ENCODE results near the gene CEACAM19.
"Not testable (repeated sequence)": the region's sequence is repeated elsewhere in the genome, so short reads cannot be mapped to it uniquely, and the experiment has no call there.

The CEACAM19 gene

GRCh38 chr19:44663996-44664395 lies 7.3 kb upstream of the CEACAM19 start:
- Histone ChIP-seq H3K4me1 (ENCODE audit: control insufficient read depth, insufficient read depth, low read length) (no peaks in the 10 kb centered on the region), H3K27me3 (ENCODE audit: control insufficient read depth, insufficient read depth, low read length) (no peaks in the 10 kb centered on the region), H3K4me3 (ENCODE audit: low read depth, low read length) (no peak overlapping the region), H3K9me3 (ENCODE audit: control insufficient read depth, insufficient read depth, low read length) (no peaks in the 10 kb centered on the region), H3K36me3 (ENCODE audit: control insufficient read depth, insufficient read depth, low read length) (peaks cover 24% of the 10 kb centered on the region), H3K9ac (ENCODE audit: low read depth, low read length) (no peak overlapping the region)

- Histone ChIP-seq H3K9ac (ENCODE audit: low read depth, low read length) (no peak overlapping the region), H3K9me3 (ENCODE audit: control insufficient read depth, insufficient read depth, low read length) (no peaks in the 10 kb centered on the region), H3K4me1 (ENCODE audit: control insufficient read depth, insufficient read depth, low read length) (no peaks in the 10 kb centered on the region), H3K36me3 (ENCODE audit: control insufficient read depth, insufficient read depth, low read length) (peaks cover 15% of the 10 kb centered on the region), H3K27me3 (ENCODE audit: control insufficient read depth, insufficient read depth, low read length) (no peaks in the 10 kb centered on the region), H3K4me3 (ENCODE audit: low read depth, low read length) (no peak overlapping the region)
Observed at GRCh38 chr19:44664976-44665375, 6.3 kb upstream of the CEACAM19 start.

GRCh38 chr19:44666852-44667556 lies 4.3 kb upstream of the CEACAM19 start:
- peaks cover 9% of the 10 kb centered on the region for H3K36me3 ChIP-seq (ENCODE audit: control insufficient read depth, insufficient read depth, low read length)
- no peaks in the 10 kb centered on the region for H3K27me3 ChIP-seq (ENCODE audit: control insufficient read depth, insufficient read depth, low read length)
- no peak overlapping the region for H3K4me3 ChIP-seq (ENCODE audit: low read depth, low read length)
- H3K4me1 ChIP-seq (ENCODE audit: control insufficient read depth, insufficient read depth, low read length): no peaks in the 10 kb centered on the region
- no peak overlapping the region for H3K9ac ChIP-seq (ENCODE audit: low read depth, low read length)
- H3K9me3 ChIP-seq (ENCODE audit: control insufficient read depth, insufficient read depth, low read length): no peaks in the 10 kb centered on the region

GRCh38 chr19:44668985-44669764 lies 2.1 kb upstream of the CEACAM19 start:
- H3K27me3 ChIP-seq (ENCODE audit: control insufficient read depth, insufficient read depth, low read length): no peaks in the 10 kb centered on the region
- no peaks in the 10 kb centered on the region for H3K36me3 ChIP-seq (ENCODE audit: control insufficient read depth, insufficient read depth, low read length)
- H3K4me3 ChIP-seq (ENCODE audit: low read depth, low read length): no peak overlapping the region
- no peak overlapping the region for H3K9ac ChIP-seq (ENCODE audit: low read depth, low read length)
- no peaks in the 10 kb centered on the region for H3K4me1 ChIP-seq (ENCODE audit: control insufficient read depth, insufficient read depth, low read length)
- H3K9me3 ChIP-seq (ENCODE audit: control insufficient read depth, insufficient read depth, low read length): no peaks in the 10 kb centered on the region

GRCh38 chr19:44670027-44670426 lies 1.3 kb upstream of the CEACAM19 start:
- H3K4me3 ChIP-seq (ENCODE audit: low read depth, low read length); H3K9me3 ChIP-seq (ENCODE audit: control insufficient read depth, insufficient read depth, low read length); H3K36me3 ChIP-seq (ENCODE audit: control insufficient read depth, insufficient read depth, low read length); H3K27me3 ChIP-seq (ENCODE audit: control insufficient read depth, insufficient read depth, low read length); H3K4me1 ChIP-seq (ENCODE audit: control insufficient read depth, insufficient read depth, low read length); H3K9ac ChIP-seq (ENCODE audit: low read depth, low read length): not testable (repeated sequence)

- H3K9ac ChIP-seq (ENCODE audit: low read depth, low read length): no peak overlapping the region
- no peaks in the 10 kb centered on the region for H3K4me1 ChIP-seq (ENCODE audit: control insufficient read depth, insufficient read depth, low read length)
- no peaks in the 10 kb centered on the region for H3K27me3 ChIP-seq (ENCODE audit: control insufficient read depth, insufficient read depth, low read length)
- no peaks in the 10 kb centered on the region for H3K36me3 ChIP-seq (ENCODE audit: control insufficient read depth, insufficient read depth, low read length)
- H3K4me3 ChIP-seq (ENCODE audit: low read depth, low read length): no peak overlapping the region
- H3K9me3 ChIP-seq (ENCODE audit: control insufficient read depth, insufficient read depth, low read length): no peaks in the 10 kb centered on the region
Observed at GRCh38 chr19:44672226-44672625, 944 bp downstream of the CEACAM19 start.

GRCh38 chr19:44673510-44673909 lies 2.2 kb downstream of the CEACAM19 start:
- Histone ChIP-seq H3K4me3 (ENCODE audit: low read depth, low read length) (no peak overlapping the region), H3K27me3 (ENCODE audit: control insufficient read depth, insufficient read depth, low read length) (no peaks in the 10 kb centered on the region), H3K4me1 (ENCODE audit: control insufficient read depth, insufficient read depth, low read length) (no peaks in the 10 kb centered on the region), H3K9me3 (ENCODE audit: control insufficient read depth, insufficient read depth, low read length) (no peaks in the 10 kb centered on the region), H3K36me3 (ENCODE audit: control insufficient read depth, insufficient read depth, low read length) (no peaks in the 10 kb centered on the region), H3K9ac (ENCODE audit: low read depth, low read length) (no peak overlapping the region)

GRCh38 chr19:44675521-44675920 lies 4.2 kb downstream of the CEACAM19 start:
- Histone ChIP-seq H3K9me3 (ENCODE audit: control insufficient read depth, insufficient read depth, low read length) (no peaks in the 10 kb centered on the region), H3K4me1 (ENCODE audit: control insufficient read depth, insufficient read depth, low read length) (no peaks in the 10 kb centered on the region), H3K36me3 (ENCODE audit: control insufficient read depth, insufficient read depth, low read length) (no peaks in the 10 kb centered on the region), H3K4me3 (ENCODE audit: low read depth, low read length) (no peak overlapping the region), H3K9ac (ENCODE audit: low read depth, low read length) (no peak overlapping the region), H3K27me3 (ENCODE audit: control insufficient read depth, insufficient read depth, low read length) (no peaks in the 10 kb centered on the region)

- Histone ChIP-seq H3K27me3 (ENCODE audit: control insufficient read depth, insufficient read depth, low read length) (no peaks in the 10 kb centered on the region), H3K36me3 (ENCODE audit: control insufficient read depth, insufficient read depth, low read length) (no peaks in the 10 kb centered on the region), H3K4me1 (ENCODE audit: control insufficient read depth, insufficient read depth, low read length) (no peaks in the 10 kb centered on the region), H3K9me3 (ENCODE audit: control insufficient read depth, insufficient read depth, low read length) (no peaks in the 10 kb centered on the region), H3K4me3 (ENCODE audit: low read depth, low read length) (no peak overlapping the region), H3K9ac (ENCODE audit: low read depth, low read length) (no peak overlapping the region)
Observed at GRCh38 chr19:44677019-44677811, 5.9 kb downstream of the CEACAM19 start.

GRCh38 chr19:44680536-44680935 lies 9.3 kb downstream of the CEACAM19 start:
- H3K27me3 ChIP-seq (ENCODE audit: control insufficient read depth, insufficient read depth, low read length): no peaks in the 10 kb centered on the region
- H3K36me3 ChIP-seq (ENCODE audit: control insufficient read depth, insufficient read depth, low read length): no peaks in the 10 kb centered on the region
- H3K9ac ChIP-seq (ENCODE audit: low read depth, low read length): no peak overlapping the region
- no peaks in the 10 kb centered on the region for H3K4me1 ChIP-seq (ENCODE audit: control insufficient read depth, insufficient read depth, low read length)
- no peaks in the 10 kb centered on the region for H3K9me3 ChIP-seq (ENCODE audit: control insufficient read depth, insufficient read depth, low read length)
- H3K4me3 ChIP-seq (ENCODE audit: low read depth, low read length): no peak overlapping the region

- H3K9me3 ChIP-seq (ENCODE audit: control insufficient read depth, insufficient read depth, low read length): no peaks in the 10 kb centered on the region
- no peaks in the 10 kb centered on the region for H3K27me3 ChIP-seq (ENCODE audit: control insufficient read depth, insufficient read depth, low read length)
- no peaks in the 10 kb centered on the region for H3K36me3 ChIP-seq (ENCODE audit: control insufficient read depth, insufficient read depth, low read length)
- no peaks in the 10 kb centered on the region for H3K4me1 ChIP-seq (ENCODE audit: control insufficient read depth, insufficient read depth, low read length)
- no peak overlapping the region for H3K9ac ChIP-seq (ENCODE audit: low read depth, low read length)
- no peak overlapping the region for H3K4me3 ChIP-seq (ENCODE audit: low read depth, low read length)
Observed at GRCh38 chr19:44681992-44682790, 10.9 kb downstream of the CEACAM19 start.

All from iPS-15b (cell line).